GM12878 (cell line): Measurements from ENCODE around the gene RCOR1. TPM values are rescaled to one million over a fixed set of nuclear protein-coding genes. Genes with fewer than 3 reads are reported as not detected.

Source experiments
- FOS ChIP-seq: IDR thresholded peaks from 3 replicates; pipeline ENCODE4 v1.6.1; 2011; ENCODE audit warnings: borderline replicate concordance; ENCODE audit not compliant: insufficient read length; ENCODE audit errors: extremely low read depth
- KDM1A ChIP-seq: fragments of 200-600 bp; sonication (generic); IDR thresholded peaks from 2 replicates; pipeline ENCODE4 v1.6.1; 2016; ENCODE audit warnings: borderline replicate concordance
- RAD51 ChIP-seq: fragments of 450-650 bp; IDR thresholded peaks from 2 replicates; pipeline ENCODE4 v1.6.1; 2016; ENCODE audit warnings: moderate library complexity, mild to moderate bottlenecking, inconsistent platforms
- SRF ChIP-seq, 2 experiments: IDR thresholded peaks; 2 replicates each; pipeline ENCODE4 v1.6.1; 2011; ENCODE audit warnings: low read depth in 2 of 2, low read length in 2 of 2, mild to moderate bottlenecking in 1 of 2, moderate library complexity in 1 of 2
- polyA plus RNA-seq, 11 experiments: library from polyadenylated mRNA; depleted of rRNA in 4 of 11; unstranded in 6 of 11; stranded (reverse) in 5 of 11; fragments of >200 nt; fragmentation: Nextera tagmentation in 4 of 11; fragmentation: Illumina TruSeq in 1 of 11; extraction: Ambion mirVana in 4 of 11; extraction: Trizol in 1 of 11; gene quantifications; 1 replicate in 1 of 11; 2 replicates in 10 of 11; pipeline versions ENCODE4 v1.2.1 to v1.2.3, GENCODE V29; 2011 to 2016; ENCODE audit warnings: inconsistent platforms in 2 of 11, missing spikeins in 2 of 11, low read depth in 1 of 11
- total RNA-seq, 4 experiments: library from RNA; depleted of rRNA in 3 of 4; stranded (reverse); fragments of >200 nt in 3 of 4; fragmentation: Illumina TruSeq in 1 of 4; extraction: Trizol in 1 of 4; gene quantifications; 2 replicates each; pipeline versions ENCODE4 v1.2.1 to v1.2.3, GENCODE V29; 2013 to 2021
- TF ChIP-seq, protein P1 (sequence below): fragments of 450-650 bp; IDR thresholded peaks from 2 replicates; pipeline ENCODE4 v1.6.1; 2018; ENCODE audit warnings: mild to moderate bottlenecking, low read depth, moderate library complexity; ENCODE audit not compliant: partially characterized antibody

The RCOR1 gene
- total and polyA plus RNA-seq, 10 of the 15 experiments (the other 5 are each of a cell fraction or from before 2014, with no cell fraction given) = 1.6 to 12.2 (median 4.4) TPM

DNA sequence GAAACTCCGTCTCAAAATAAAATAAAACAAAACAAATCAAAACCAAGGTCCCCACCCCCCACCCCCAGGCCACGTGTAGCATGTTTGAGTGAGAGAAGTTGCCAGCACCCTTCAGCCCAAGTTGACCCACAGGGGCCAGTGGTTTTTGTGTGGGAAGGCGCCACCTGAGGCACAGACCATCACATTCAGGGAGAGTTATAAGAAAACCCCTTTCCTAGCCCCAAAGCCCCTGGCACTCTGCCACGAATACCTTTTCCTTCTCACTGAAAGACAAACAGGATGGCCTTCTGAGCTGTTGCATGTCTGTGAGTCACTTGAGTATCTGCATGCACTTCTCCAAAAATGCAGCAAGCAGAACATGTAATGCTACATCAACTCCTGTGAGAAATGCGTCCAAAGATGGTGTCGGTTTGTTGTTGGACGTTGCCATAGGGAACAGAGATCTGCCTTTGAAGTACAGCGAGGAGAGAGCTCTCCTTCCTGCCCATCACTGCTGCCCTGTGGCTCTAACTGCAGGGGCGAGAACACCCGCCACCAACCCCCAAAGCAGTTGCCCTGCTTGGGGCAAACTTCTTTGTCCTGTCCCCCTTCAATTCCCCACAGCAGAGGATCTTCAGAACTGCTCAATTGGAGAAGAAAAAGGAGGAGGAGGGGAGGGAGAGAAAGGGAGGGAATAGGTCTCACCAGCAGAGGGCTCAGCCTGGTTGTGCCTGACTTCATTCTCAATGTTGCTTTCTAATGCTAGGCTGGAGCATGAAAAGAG lies 182.1 kb downstream of the RCOR1 start (continued):
- no peak for TF ChIP-seq FOS
- TF ChIP-seq, protein P1, sequence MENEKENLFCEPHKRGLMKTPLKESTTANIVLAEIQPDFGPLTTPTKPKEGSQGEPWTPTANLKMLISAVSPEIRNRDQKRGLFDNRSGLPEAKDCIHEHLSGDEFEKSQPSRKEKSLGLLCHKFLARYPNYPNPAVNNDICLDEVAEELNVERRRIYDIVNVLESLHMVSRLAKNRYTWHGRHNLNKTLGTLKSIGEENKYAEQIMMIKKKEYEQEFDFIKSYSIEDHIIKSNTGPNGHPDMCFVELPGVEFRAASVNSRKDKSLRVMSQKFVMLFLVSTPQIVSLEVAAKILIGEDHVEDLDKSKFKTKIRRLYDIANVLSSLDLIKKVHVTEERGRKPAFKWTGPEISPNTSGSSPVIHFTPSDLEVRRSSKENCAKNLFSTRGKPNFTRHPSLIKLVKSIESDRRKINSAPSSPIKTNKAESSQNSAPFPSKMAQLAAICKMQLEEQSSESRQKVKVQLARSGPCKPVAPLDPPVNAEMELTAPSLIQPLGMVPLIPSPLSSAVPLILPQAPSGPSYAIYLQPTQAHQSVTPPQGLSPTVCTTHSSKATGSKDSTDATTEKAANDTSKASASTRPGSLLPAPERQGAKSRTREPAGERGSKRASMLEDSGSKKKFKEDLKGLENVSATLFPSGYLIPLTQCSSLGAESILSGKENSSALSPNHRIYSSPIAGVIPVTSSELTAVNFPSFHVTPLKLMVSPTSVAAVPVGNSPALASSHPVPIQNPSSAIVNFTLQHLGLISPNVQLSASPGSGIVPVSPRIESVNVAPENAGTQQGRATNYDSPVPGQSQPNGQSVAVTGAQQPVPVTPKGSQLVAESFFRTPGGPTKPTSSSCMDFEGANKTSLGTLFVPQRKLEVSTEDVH = no peak
- 0 out of 4 replicates have a peak, but pooled peaks of 1 of the 2 experiments have one; percentile 32 for TF ChIP-seq SRF (IDR thresholded peaks at IDR 0.05; ENCODE audit: low read depth in 2 of 2, low read length in 2 of 2)
- TF ChIP-seq RAD51 = no peak
- TF ChIP-seq KDM1A = no peak
